T-helper 2 cell treated with Interferon-gamma antibody and Interleukin-4, amounts not matched to agents 100 ng/mL and 5 ng/mL, for 36 hours (primary cell): ENCODE measurements around the gene DNAJC1. TPM values are rescaled to one million over a fixed set of nuclear protein-coding genes. Genes with fewer than 3 reads are reported as not detected.

Experiments
- intact Hi-C: fragments of 100-400 bp; cut with micrococcal nuclease; formaldehyde crosslinking; loops from one replicate; pipeline ENCODE4 v1.15.1; 2023
- total RNA-seq: library from RNA; stranded (reverse); gene quantifications from 2 replicates; pipeline ENCODE4 v1.2.3, GENCODE V29; 2022

The DNAJC1 gene
- total RNA-seq, 1 donor from 2014 or later: 23.2 TPM

GRCh38 chr10:21964983-21965665 lies 38.4 kb downstream of the DNAJC1 start:
- intact Hi-C loops: no loop called here

GRCh38 chr10:21962358-21962757 lies 41.2 kb downstream of the DNAJC1 start:
- intact Hi-C loops: no loop called here

GRCh38 chr10:21961847-21962246 lies 41.7 kb downstream of the DNAJC1 start:
- intact Hi-C loops: no loop called here

- intact Hi-C loops: no loop called here
These were observed 43.5 kb downstream of the DNAJC1 start for GRCh38 chr10:21959998-21960397.

GRCh38 chr10:21954690-21955089 lies 48.8 kb downstream of the DNAJC1 start:
- intact Hi-C loops: loop anchor here (5.0 kb wide), 1 partner anchor 672 kb away; no protein-coding TSS in a partner anchor

GRCh38 chr10:21954132-21954531 lies 49.4 kb downstream of the DNAJC1 start:
- intact Hi-C loops: loop anchor here (5.0 kb wide), 1 partner anchor 672 kb away; no protein-coding TSS in a partner anchor

GRCh38 chr10:21953585-21954057 lies 49.9 kb downstream of the DNAJC1 start:
- intact Hi-C loops: loop anchor here (1.0 to 5.0 kb wide), 2 partner anchors 457 to 671 kb away; no protein-coding TSS in a partner anchor

GRCh38 chr10:21950566-21950965 lies 53.0 kb downstream of the DNAJC1 start:
- intact Hi-C loops: loop anchor here (5.0 kb wide), 1 partner anchor 668 kb away; no protein-coding TSS in a partner anchor

GRCh38 chr10:21946946-21947345 lies 56.6 kb downstream of the DNAJC1 start:
- intact Hi-C loops: no loop called here

- intact Hi-C loops: no loop called here
These were observed 58.7 kb downstream of the DNAJC1 start for GRCh38 chr10:21944727-21945386.

- intact Hi-C loops: no loop called here
These were observed 59.8 kb downstream of the DNAJC1 start for GRCh38 chr10:21943633-21944265.

GRCh38 chr10:21935439-21936023 lies 68.0 kb downstream of the DNAJC1 start:
- intact Hi-C loops: no loop called here

GRCh38 chr10:21934307-21934706 lies 69.2 kb downstream of the DNAJC1 start:
- intact Hi-C loops: no loop called here

- intact Hi-C loops: no loop called here
These were observed 74.5 kb downstream of the DNAJC1 start for GRCh38 chr10:21929070-21929469.

GRCh38 chr10:21927631-21928353 lies 75.7 kb downstream of the DNAJC1 start:
- intact Hi-C loops: no loop called here

- intact Hi-C loops: no loop called here
These were observed 76.6 kb downstream of the DNAJC1 start for GRCh38 chr10:21926949-21927348.

GRCh38 chr10:21926358-21926925 lies 77.1 kb downstream of the DNAJC1 start:
- intact Hi-C loops: no loop called here

GRCh38 chr10:21925851-21926250 lies 77.7 kb downstream of the DNAJC1 start:
- intact Hi-C loops: no loop called here

GRCh38 chr10:21924511-21924910 lies 79.0 kb downstream of the DNAJC1 start:
- intact Hi-C loops: no loop called here

GRCh38 chr10:21920633-21921032 lies 82.9 kb downstream of the DNAJC1 start:
- intact Hi-C loops: no loop called here

GRCh38 chr10:21919906-21920305 lies 83.6 kb downstream of the DNAJC1 start:
- intact Hi-C loops: no loop called here
